Left lobe of liver (tissue), 2 donors: ENCODE results near the gene KRTAP10-5. TPM values are rescaled to one million over a fixed set of nuclear protein-coding genes. Genes with fewer than 3 reads are reported as not detected.
"Not testable (repeated sequence)": the region's sequence is repeated elsewhere in the genome, so short reads cannot be mapped to it uniquely, and the experiment has no call there.

ENCODE experiments used
- ATAC-seq: fragments of 200-7000 bp; cut with Tn5 transposase; one replicate; pipeline ENCODE4 v1.9.1; 2020; ENCODE audit warnings: mild to moderate bottlenecking, moderate library complexity
- DNase-seq: peaks from one replicate; pipeline ENCODE4 v3.0.0-alpha.2; 2020; ENCODE audit warnings: low spot score
- total RNA-seq: library from RNA; stranded (reverse); gene quantifications from one replicate; pipeline ENCODE4 v1.2.1, GENCODE V29; 2021
- donor health status: DM: no; HTN: no; CAD: no; lungs with moderate emphysema.
- donor health status: DM: no; HTN: yes; CAD: no.

The KRTAP10-5 gene
- total RNA-seq, 1 donor from 2014 or later, result not detected

- DNase-seq (peak; percentile 60), ATAC-seq (peak; percentile 56)
These were observed 12.3 kb upstream of the KRTAP10-5 start, which contains the start of gene KRTAP10-6 for GRCh38 chr21:44592446-44593311. KRTAP10-6 (minus strand) TSS chr21:44592505; CDS start chr21:44592484, 21 bp downstream.

- not testable (repeated sequence) for DNase-seq
- peak; percentile 4 for ATAC-seq
These were observed 11.4 kb upstream of the KRTAP10-5 start for GRCh38 chr21:44591801-44592130.

GRCh38 chr21:44590897-44591800, 10.7 kb upstream of the KRTAP10-5 start:
- ATAC-seq (peak; percentile 36), DNase-seq (peak; percentile 51)

- peak; percentile 39 for DNase-seq
- ATAC-seq, result no peak
These were observed 9.9 kb upstream of the KRTAP10-5 start for GRCh38 chr21:44590311-44590721.

- ATAC-seq (no peak), DNase-seq (peak; percentile 41)
These were observed 9.3 kb upstream of the KRTAP10-5 start for GRCh38 chr21:44589586-44590305.

- no peak for DNase-seq
- no peak for ATAC-seq
These were observed 8.7 kb upstream of the KRTAP10-5 start for GRCh38 chr21:44589094-44589493.

GRCh38 chr21:44585892-44586291, 5.5 kb upstream of the KRTAP10-5 start:
- DNase-seq (no peak), ATAC-seq (no peak)

GRCh38 chr21:44583800-44584147, 3.4 kb upstream of the KRTAP10-5 start:
- ATAC-seq, result no peak
- no peak for DNase-seq

- DNase-seq, result peak; percentile 49
- peak; percentile 86 for ATAC-seq
These were observed 2.8 kb upstream of the KRTAP10-5 start for GRCh38 chr21:44583089-44583799.

GRCh38 chr21:44582055-44582454, 1.7 kb upstream of the KRTAP10-5 start:
- DNase-seq (no peak), ATAC-seq (no peak)

- no peak for DNase-seq
- no peak for ATAC-seq
These were observed 754 bp upstream of the KRTAP10-5 start for GRCh38 chr21:44581158-44581557.

GRCh38 chr21:44579833-44580144, 615 bp downstream of the KRTAP10-5 start:
- ATAC-seq (no peak), DNase-seq (no peak)

- ATAC-seq (no peak), DNase-seq (no peak)
These were observed 1.2 kb downstream of the KRTAP10-5 start for GRCh38 chr21:44579056-44579832.

- DNase-seq, result no peak
- ATAC-seq, result no peak
These were observed 1.9 kb downstream of the KRTAP10-5 start for GRCh38 chr21:44578371-44579055.

GRCh38 chr21:44576025-44576420, 4.4 kb downstream of the KRTAP10-5 start:
- ATAC-seq (no peak), DNase-seq (no peak)

GRCh38 chr21:44575307-44576024, 4.9 kb downstream of the KRTAP10-5 start:
- no peak for ATAC-seq
- no peak for DNase-seq

GRCh38 chr21:44574457-44575306, 5.7 kb downstream of the KRTAP10-5 start:
- DNase-seq (peak; percentile 86), ATAC-seq (peak; percentile 93)
